Thoracic aorta (tissue), 2 donors: ENCODE measurements around the gene COMTD1. TPM values are rescaled to one million over a fixed set of nuclear protein-coding genes. Genes with fewer than 3 reads are reported as not detected.

ENCODE experiments used
- ATAC-seq: fragments of 150-250 bp; one replicate; pipeline ENCODE4 v1.8.0; 2017; ENCODE audit warnings: low read depth; ENCODE audit not compliant: insufficient number of reproducible peaks, low FRiP score
- DNase-seq: peaks from one replicate; pipeline ENCODE4 v3.0.0-alpha.2; 2020; ENCODE audit warnings: low spot score
- H3K27ac ChIP-seq, 2 donors: fragments of 200-600 bp; sonication (generic); 1 replicate in 1 of 2; 2 replicates in 1 of 2; pipeline ENCODE4 v1.5.1; 2016; ENCODE audit warnings: mild to moderate bottlenecking in 2 of 2, moderate library complexity in 2 of 2
- H3K27me3 ChIP-seq: fragments of 200-600 bp; sonication (generic); replicated peaks from 2 replicates; pipeline ENCODE4 v1.6.0; 2016; ENCODE audit warnings: mild to moderate bottlenecking; ENCODE audit not compliant: insufficient read depth
- H3K36me3 ChIP-seq: fragments of 200-600 bp; sonication (generic); one replicate; pipeline ENCODE4 v1.5.1; 2016
- H3K4me1 ChIP-seq, 2 donors: fragments of 200-600 bp; sonication (generic); 1 replicate in 1 of 2; 2 replicates in 1 of 2; pipeline versions ENCODE4 v1.5.1 to v1.6.0; 2016; ENCODE audit warnings: low read depth in 2 of 2, mild to moderate bottlenecking in 1 of 2; ENCODE audit not compliant: control insufficient read depth in 1 of 2
- H3K4me3 ChIP-seq: fragments of 200-600 bp; sonication (generic); 2 replicates; pipeline ENCODE4 v1.5.1; 2016; ENCODE audit warnings: mild to moderate bottlenecking
- H3K9me3 ChIP-seq: fragments of 200-600 bp; sonication (generic); 2 replicates; pipeline ENCODE4 v1.5.1; 2016
- CTCF ChIP-seq: fragments of 200-600 bp; sonication (generic); IDR thresholded peaks from one replicate; pipeline ENCODE4 v1.5.1; 2019; ENCODE audit warnings: antibody characterized with exemption
- total RNA-seq, 2 donors: library from RNA; depleted of rRNA; stranded (reverse); fragments of >200 nt; gene quantifications; one replicate each; pipeline versions ENCODE4 v1.1.0 to v1.2.3, GENCODE V29; 2016

COMTD1 gene
- total RNA-seq, 2 donors from 2014 or later = 19.0 to 35.6 TPM

DNA sequence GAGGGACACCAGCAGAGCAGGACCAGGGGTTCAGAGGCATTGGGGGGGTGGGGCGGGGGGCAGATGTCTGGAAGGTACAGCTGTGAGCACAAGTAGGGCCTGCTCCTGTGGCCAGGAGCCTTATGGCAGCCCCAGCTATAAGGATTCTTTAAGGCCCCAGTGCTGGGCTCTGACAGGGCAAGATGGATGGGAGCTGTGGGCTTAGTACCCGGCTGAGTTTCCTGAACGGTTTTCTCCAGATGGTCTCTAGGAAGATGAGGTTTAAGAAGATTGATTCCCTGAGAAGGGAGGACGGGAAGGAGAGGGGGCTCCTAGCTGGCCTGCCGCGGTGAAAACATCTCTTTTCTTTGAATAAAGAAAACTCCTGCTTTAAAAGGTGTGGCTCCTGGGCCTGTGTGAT is 30.1 kb upstream of the COMTD1 start:
- no peaks in the 10 kb centered on the region for H3K36me3 ChIP-seq
- no peak overlapping the region for H3K4me3 ChIP-seq
- no peaks in the 10 kb centered on the region for H3K27me3 ChIP-seq
- no peaks in the 10 kb centered on the region for H3K4me1 ChIP-seq
- ATAC-seq (no peak), DNase-seq (no peak)
- H3K27ac ChIP-seq = no peak overlapping the region
- TF ChIP-seq CTCF = no peak
- H3K9me3 ChIP-seq = no peaks in the 10 kb centered on the region

DNA sequence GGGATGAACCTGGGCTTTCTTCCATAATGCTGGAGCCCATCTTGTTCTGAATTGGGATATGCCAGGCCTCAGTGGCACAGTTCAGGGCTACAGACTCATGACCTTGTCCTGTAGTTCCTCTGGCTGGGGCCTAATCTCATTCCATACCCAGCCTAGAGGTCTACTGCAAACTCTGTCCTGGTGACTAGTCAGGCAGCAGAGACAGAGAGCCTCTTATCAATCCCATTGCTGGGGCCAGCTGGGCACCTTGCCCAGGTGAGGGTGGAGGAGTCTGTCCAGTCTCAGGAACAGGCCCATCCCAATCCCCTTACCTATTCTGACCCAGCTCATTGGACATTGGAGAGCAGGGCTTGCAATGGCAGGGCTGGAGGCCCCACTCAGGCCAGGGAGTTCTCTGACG is 28.0 kb upstream of the COMTD1 start:
- Histone ChIP-seq H3K36me3 (no peaks in the 10 kb centered on the region), H3K9me3 (no peaks in the 10 kb centered on the region), H3K27me3 (no peaks in the 10 kb centered on the region), H3K4me1 (no peaks in the 10 kb centered on the region), H3K27ac (no peak overlapping the region), H3K4me3 (no peak overlapping the region)
- DNase-seq (no peak), ATAC-seq (no peak)
- TF ChIP-seq CTCF = no peak

DNA sequence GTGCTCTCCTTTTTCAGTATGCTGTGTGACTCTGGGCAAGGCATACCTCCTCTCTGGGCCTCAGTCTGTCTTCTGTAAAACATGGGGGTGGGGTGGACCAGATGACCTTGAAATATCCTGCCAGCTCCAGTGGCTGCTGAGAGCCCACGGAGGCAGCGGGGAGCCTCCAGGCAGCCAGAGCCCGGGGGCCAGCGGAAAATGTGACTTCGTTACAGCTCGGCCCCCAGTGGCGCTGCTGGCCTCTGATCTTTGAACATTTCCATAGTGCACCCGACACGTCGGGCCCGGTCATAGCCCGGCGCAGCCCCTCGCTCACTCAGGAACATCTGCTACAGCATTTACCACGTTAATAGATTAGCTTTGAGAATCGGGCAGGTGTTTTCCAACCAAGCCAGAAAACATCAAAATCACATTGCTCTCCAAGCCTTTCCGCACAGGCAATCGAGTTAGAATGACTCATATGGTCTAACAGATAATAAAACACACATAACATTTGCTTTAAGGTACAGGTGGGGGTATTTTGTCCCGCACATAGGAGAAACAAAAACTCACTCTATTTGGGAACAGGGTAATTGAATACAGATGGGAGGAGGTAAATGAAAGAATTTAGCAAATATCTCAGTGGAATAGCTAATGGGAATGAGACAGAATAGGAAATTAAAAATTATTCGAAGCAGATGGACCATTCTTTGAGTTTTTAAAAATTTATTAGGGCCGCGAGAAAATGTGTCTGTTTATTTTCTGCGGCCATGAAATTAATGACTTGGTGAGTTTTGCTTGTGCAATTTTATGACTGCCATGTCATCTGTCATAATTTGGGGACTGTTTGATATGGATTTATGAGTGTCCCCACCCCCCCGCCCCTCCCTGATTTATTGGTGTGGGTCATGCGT is 26.3 kb upstream of the COMTD1 start:
- Histone ChIP-seq H3K27me3 (no peaks in the 10 kb centered on the region), H3K4me3 (no peak overlapping the region), H3K27ac (no peak overlapping the region), H3K9me3 (no peaks in the 10 kb centered on the region), H3K4me1 (no peaks in the 10 kb centered on the region), H3K36me3 (no peaks in the 10 kb centered on the region)
- no peak for TF ChIP-seq CTCF
- ATAC-seq = no peak
- no peak for DNase-seq

GRCh38 chr10:75260990-75261389 is 25.2 kb upstream of the COMTD1 start:
- DNase-seq (no peak), ATAC-seq (no peak)
- Histone ChIP-seq H3K9me3 (no peaks in the 10 kb centered on the region), H3K27ac (no peak overlapping the region), H3K27me3 (no peaks in the 10 kb centered on the region), H3K4me1 (no peaks in the 10 kb centered on the region), H3K36me3 (no peaks in the 10 kb centered on the region), H3K4me3 (no peak overlapping the region)
- TF ChIP-seq CTCF = no peak

- H3K27me3 ChIP-seq = no peaks in the 10 kb centered on the region
- DNase-seq = no peak
- no peak for ATAC-seq
- TF ChIP-seq CTCF = no peak
- H3K4me3 ChIP-seq = no peak overlapping the region
- H3K27ac ChIP-seq = no peak overlapping the region
- H3K36me3 ChIP-seq = no peaks in the 10 kb centered on the region
- H3K9me3 ChIP-seq = peaks cover 9% of the 10 kb centered on the region
- H3K4me1 ChIP-seq = no peaks in the 10 kb centered on the region
These were observed 19.0 kb upstream of the COMTD1 start for GRCh38 chr10:75254739-75255138.
